Dermis microvascular lymphatic vessel endothelial cell (primary cell): ENCODE measurements around the gene KRTAP21-3. TPM values are rescaled to one million over a fixed set of nuclear protein-coding genes. Genes with fewer than 3 reads are reported as not detected.

Experiments used
- total RNA-seq: library from RNA; depleted of rRNA; stranded (reverse); fragments of >200 nt; gene quantifications from 2 replicates; pipeline ENCODE4 v1.2.1, GENCODE V29; 2014

Gene KRTAP21-3
- total RNA-seq, 1 donor from 2014 or later, result not detected

Other genes starting within 250 kb of the KRTAP21-3 start
- not detected in 2 replicates for gene KRTAP19-1, start 238.4 kb downstream of the KRTAP21-3 start, total RNA-seq
- not detected in 2 replicates for gene KRTAP19-2, start 231.3 kb downstream of the KRTAP21-3 start, total RNA-seq
- gene KRTAP19-3, start 226.8 kb downstream of the KRTAP21-3 start, total RNA-seq, result not detected in 2 replicates
- not detected in 2 replicates for gene KRTAP19-4, start 221.6 kb downstream of the KRTAP21-3 start, total RNA-seq
- gene KRTAP19-5, start 216.6 kb downstream of the KRTAP21-3 start, total RNA-seq, result not detected in 2 replicates
- gene KRTAP19-6, start 176.9 kb downstream of the KRTAP21-3 start, total RNA-seq, result not detected in 2 replicates
- not detected in 2 replicates for gene KRTAP19-7, start 157.5 kb downstream of the KRTAP21-3 start, total RNA-seq
- not detected in 2 replicates for gene KRTAP22-2, start 128.4 kb downstream of the KRTAP21-3 start, total RNA-seq
- gene KRTAP6-3, start 126.3 kb downstream of the KRTAP21-3 start, total RNA-seq, result not detected in 2 replicates
- not detected in 2 replicates for gene KRTAP6-2, start 119.9 kb downstream of the KRTAP21-3 start, total RNA-seq
- gene KRTAP22-1, start 117.7 kb downstream of the KRTAP21-3 start, total RNA-seq, result not detected in 2 replicates
- gene KRTAP6-1, start 104.8 kb downstream of the KRTAP21-3 start, total RNA-seq, result not detected in 2 replicates
- gene KRTAP20-1, start 102.4 kb downstream of the KRTAP21-3 start, total RNA-seq, result not detected in 2 replicates
- gene KRTAP20-4, start 98.2 kb downstream of the KRTAP21-3 start, total RNA-seq, result not detected in 2 replicates
- not detected in 2 replicates for gene KRTAP20-2, start 83.6 kb downstream of the KRTAP21-3 start, total RNA-seq
- not detected in 2 replicates for gene KRTAP20-3, start 75.9 kb downstream of the KRTAP21-3 start, total RNA-seq
- not detected in 2 replicates for gene KRTAP21-2, start 28.5 kb upstream of the KRTAP21-3 start, total RNA-seq
- not detected in 2 replicates for gene KRTAP21-1, start 36.7 kb upstream of the KRTAP21-3 start, total RNA-seq
- gene KRTAP8-1, start 94.5 kb upstream of the KRTAP21-3 start, total RNA-seq, result not detected in 2 replicates
- not detected in 2 replicates for gene KRTAP7-1, start 111.0 kb upstream of the KRTAP21-3 start, total RNA-seq
- gene KRTAP11-1, start 162.8 kb upstream of the KRTAP21-3 start, total RNA-seq, result not detected in 2 replicates